ENCODE measurements around the gene FOXK2. TPM values are rescaled to one million over a fixed set of nuclear protein-coding genes. Genes with fewer than 3 reads are reported as not detected.

FOXK2 gene
- total RNA-seq, 4 donors from 2014 or later, result 35.8 to 61.0 (median 38.4) TPM

- peak in 2 of 3 donors; percentile 92 to 95 for TF ChIP-seq CTCF (IDR thresholded peaks at IDR 0.05)
- ATAC-seq (ENCODE audit: low FRiP score) (peak; percentile 86), DNase-seq (ENCODE audit: low spot score) (peak; percentile 86)
Measured at GRCh38 chr17:82494236-82495055, 25.1 kb upstream of the FOXK2 start.

- TF ChIP-seq CTCF (IDR thresholded peaks at IDR 0.05), result no peak
- DNase-seq (ENCODE audit: low spot score) (no peak), ATAC-seq (ENCODE audit: low FRiP score) (no peak)
Measured at GRCh38 chr17:82495844-82496528, 23.5 kb upstream of the FOXK2 start.

DNA sequence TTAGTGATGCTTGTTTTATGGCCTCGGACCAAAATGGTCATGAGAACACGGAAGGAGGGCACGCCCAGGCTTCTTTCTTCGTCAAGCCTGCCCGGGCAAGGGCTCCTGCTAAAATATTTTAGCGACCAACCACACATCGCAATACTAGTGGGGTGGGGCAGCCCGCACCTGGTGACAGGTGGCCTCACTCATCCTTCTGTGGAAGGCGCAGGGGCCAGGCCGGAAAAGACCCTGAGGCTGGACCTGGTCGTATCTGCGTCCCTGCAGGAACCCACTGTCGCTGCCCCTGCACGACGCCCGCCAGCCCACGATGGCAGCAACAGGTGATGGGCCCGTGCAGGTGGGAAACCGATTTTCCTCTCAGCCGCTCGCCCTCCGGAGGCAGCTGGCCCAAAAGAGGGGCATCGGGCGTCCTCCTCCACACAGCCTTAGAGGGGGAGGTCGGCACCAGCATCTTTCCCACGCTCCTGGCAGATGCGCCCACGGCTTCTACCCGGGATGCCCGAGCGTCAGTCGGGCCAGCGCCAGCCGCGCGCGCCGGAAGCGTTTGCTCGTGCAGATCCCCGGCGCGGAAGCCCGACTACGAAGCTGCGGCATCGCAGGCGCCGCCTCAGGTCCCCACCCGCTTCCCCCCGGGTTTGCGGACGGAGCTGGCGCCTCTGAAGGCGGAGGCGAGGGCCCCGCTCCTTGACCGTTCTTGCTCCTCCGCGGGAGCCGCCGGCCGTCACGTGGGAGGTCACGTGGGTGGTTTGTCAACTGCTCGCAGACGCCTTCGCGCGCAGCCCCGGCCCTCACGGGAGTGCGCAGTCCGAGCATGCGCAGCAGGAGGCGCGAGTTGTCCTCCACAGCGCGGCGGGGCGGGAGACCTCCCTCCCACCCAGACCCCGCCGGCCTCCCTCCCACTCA is 22.8 kb upstream of the FOXK2 start:
- DNase-seq (ENCODE audit: low spot score) (peak; percentile 97), ATAC-seq (ENCODE audit: low FRiP score) (peak; percentile 77)
- TF ChIP-seq CTCF (IDR thresholded peaks at IDR 0.05), result no peak

DNA sequence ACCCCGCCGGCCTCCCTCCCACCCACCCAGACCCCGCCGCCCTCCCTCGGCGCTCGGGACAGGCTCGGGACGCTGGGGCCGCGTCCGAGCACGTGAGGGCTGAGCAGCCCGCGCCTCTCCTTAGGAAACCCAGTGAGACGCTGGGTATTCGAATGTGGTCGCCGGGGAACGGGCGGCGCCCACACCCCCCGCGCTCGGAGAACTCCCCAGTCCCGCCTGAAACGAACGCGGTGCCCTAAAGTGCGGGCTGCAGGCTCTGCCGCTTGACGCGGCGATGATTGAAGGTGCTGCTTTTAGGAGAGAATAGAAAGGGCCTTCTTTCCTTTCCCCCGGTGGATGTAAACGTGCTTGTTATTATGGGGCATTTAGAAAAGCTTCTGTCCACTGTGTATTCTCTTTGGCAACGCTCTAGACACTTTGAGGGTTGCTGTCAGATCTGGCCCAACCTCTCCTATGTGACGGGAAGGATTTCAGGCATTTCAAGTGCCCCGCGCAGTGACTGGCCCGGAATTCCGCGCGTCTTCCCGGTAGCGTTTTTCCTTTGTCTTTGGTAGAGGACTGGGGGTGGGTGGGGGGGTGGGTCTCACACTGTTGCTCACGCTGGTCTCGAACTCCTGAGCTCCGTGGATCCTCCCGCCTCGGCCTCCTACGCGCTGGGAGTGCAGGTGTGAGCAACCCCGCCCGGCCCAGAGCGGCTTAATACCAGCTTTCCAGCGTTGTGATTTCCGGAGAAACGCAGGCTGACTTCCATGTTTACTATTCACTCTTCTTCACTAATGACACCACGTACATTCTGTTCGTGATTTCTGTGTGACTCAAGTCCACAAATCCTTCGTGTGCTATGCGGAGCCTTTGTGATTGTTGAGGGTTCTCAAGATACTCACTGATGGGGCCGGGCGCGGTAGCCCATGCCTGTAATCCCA is 21.8 kb upstream of the FOXK2 start:
- no peak for TF ChIP-seq CTCF (IDR thresholded peaks at IDR 0.05)
- DNase-seq (ENCODE audit: low spot score) (no peak), ATAC-seq (ENCODE audit: low FRiP score) (peak; percentile 31)

DNA sequence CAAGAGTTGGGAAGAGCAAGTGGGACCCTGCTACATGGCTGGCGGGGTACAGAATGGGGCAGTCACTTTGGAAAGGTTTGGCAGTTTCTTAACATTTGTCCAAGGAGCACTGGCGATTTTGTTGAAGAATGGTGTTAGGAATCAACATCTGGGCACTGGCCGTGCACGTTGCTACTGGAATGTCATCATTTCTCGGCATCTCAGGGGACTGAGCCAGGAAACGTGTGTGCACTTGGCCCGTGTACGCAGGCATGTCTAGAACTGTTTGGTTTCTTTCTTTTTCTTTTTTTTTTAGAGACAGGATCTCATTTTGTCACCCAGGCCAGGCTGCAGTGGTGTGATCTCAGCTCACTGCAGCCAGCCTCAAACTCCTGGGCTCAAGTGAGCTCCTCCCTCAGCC is 17.3 kb upstream of the FOXK2 start:
- TF ChIP-seq CTCF (IDR thresholded peaks at IDR 0.05), result no peak
- ATAC-seq (ENCODE audit: low FRiP score), result no peak
- no peak for DNase-seq (ENCODE audit: low spot score)
